Thoracic aorta (tissue), 2 donors: Measurements from ENCODE around the gene SPACA4. TPM values are rescaled to one million over a fixed set of nuclear protein-coding genes. Genes with fewer than 3 reads are reported as not detected.

ENCODE experiments used
- ATAC-seq: fragments of 150-250 bp; one replicate; pipeline ENCODE4 v1.8.0; 2017; ENCODE audit warnings: low read depth; ENCODE audit not compliant: insufficient number of reproducible peaks, low FRiP score
- DNase-seq: peaks from one replicate; pipeline ENCODE4 v3.0.0-alpha.2; 2020; ENCODE audit warnings: low spot score
- H3K27ac ChIP-seq, 2 donors: fragments of 200-600 bp; sonication (generic); 1 replicate in 1 of 2; 2 replicates in 1 of 2; pipeline ENCODE4 v1.5.1; 2016; ENCODE audit warnings: mild to moderate bottlenecking in 2 of 2, moderate library complexity in 2 of 2
- H3K27me3 ChIP-seq: fragments of 200-600 bp; sonication (generic); replicated peaks from 2 replicates; pipeline ENCODE4 v1.6.0; 2016; ENCODE audit warnings: mild to moderate bottlenecking; ENCODE audit not compliant: insufficient read depth
- H3K36me3 ChIP-seq: fragments of 200-600 bp; sonication (generic); one replicate; pipeline ENCODE4 v1.5.1; 2016
- H3K4me1 ChIP-seq, 2 donors: fragments of 200-600 bp; sonication (generic); 1 replicate in 1 of 2; 2 replicates in 1 of 2; pipeline versions ENCODE4 v1.5.1 to v1.6.0; 2016; ENCODE audit warnings: low read depth in 2 of 2, mild to moderate bottlenecking in 1 of 2; ENCODE audit not compliant: control insufficient read depth in 1 of 2
- H3K4me3 ChIP-seq: fragments of 200-600 bp; sonication (generic); 2 replicates; pipeline ENCODE4 v1.5.1; 2016; ENCODE audit warnings: mild to moderate bottlenecking
- H3K9me3 ChIP-seq: fragments of 200-600 bp; sonication (generic); 2 replicates; pipeline ENCODE4 v1.5.1; 2016
- CTCF ChIP-seq: fragments of 200-600 bp; sonication (generic); IDR thresholded peaks from one replicate; pipeline ENCODE4 v1.5.1; 2019; ENCODE audit warnings: antibody characterized with exemption
- total RNA-seq, 2 donors: library from RNA; depleted of rRNA; stranded (reverse); fragments of >200 nt; gene quantifications; one replicate each; pipeline versions ENCODE4 v1.1.0 to v1.2.3, GENCODE V29; 2016

The SPACA4 gene
- total RNA-seq, 2 donors from 2014 or later: not detected

- no peak overlapping the region for H3K4me3 ChIP-seq
- ATAC-seq (no peak), DNase-seq (no peak)
- H3K4me1 ChIP-seq: no peaks in the 10 kb centered on the region
- no peak overlapping the region for H3K27ac ChIP-seq
- H3K36me3 ChIP-seq: no peaks in the 10 kb centered on the region
- no peaks in the 10 kb centered on the region for H3K9me3 ChIP-seq
- no peaks in the 10 kb centered on the region for H3K27me3 ChIP-seq
- no peak for TF ChIP-seq CTCF
Observed at GRCh38 chr19:48603850-48604249, 2.7 kb upstream of the SPACA4 start.

GRCh38 chr19:48607359-48607755 lies 815 bp downstream of the SPACA4 start:
- TF ChIP-seq CTCF: no peak
- Histone ChIP-seq H3K36me3 (no peaks in the 10 kb centered on the region), H3K27ac (no peak overlapping the region), H3K4me3 (no peak overlapping the region), H3K27me3 (no peaks in the 10 kb centered on the region), H3K9me3 (no peaks in the 10 kb centered on the region), H3K4me1 (no peaks in the 10 kb centered on the region)
- DNase-seq (no peak), ATAC-seq (no peak)

- Histone ChIP-seq H3K27ac (no peak overlapping the region), H3K27me3 (no peaks in the 10 kb centered on the region), H3K9me3 (no peaks in the 10 kb centered on the region), H3K4me3 (no peak overlapping the region), H3K36me3 (no peaks in the 10 kb centered on the region), H3K4me1 (no peaks in the 10 kb centered on the region)
- DNase-seq: no peak
- ATAC-seq: no peak
- no peak for TF ChIP-seq CTCF
Observed at GRCh38 chr19:48608798-48609263, 2.3 kb downstream of the SPACA4 start.

- H3K36me3 ChIP-seq: peaks cover under 1% of the 10 kb centered on the region
- no peaks in the 10 kb centered on the region for H3K27me3 ChIP-seq
- no peaks in the 10 kb centered on the region for H3K4me1 ChIP-seq
- no peak overlapping the region for H3K27ac ChIP-seq
- TF ChIP-seq CTCF: no peak
- H3K4me3 ChIP-seq: no peak overlapping the region
- no peak for DNase-seq
- no peaks in the 10 kb centered on the region for H3K9me3 ChIP-seq
- no peak for ATAC-seq
Observed at GRCh38 chr19:48609571-48610108, 3.1 kb downstream of the SPACA4 start.

- no peaks in the 10 kb centered on the region for H3K9me3 ChIP-seq
- no peak for ATAC-seq
- H3K27ac ChIP-seq: no peak overlapping the region
- H3K4me1 ChIP-seq: peaks cover 3 to 5% of the 10 kb centered on the region in 2 donors
- no peaks in the 10 kb centered on the region for H3K27me3 ChIP-seq
- no peak for DNase-seq
- TF ChIP-seq CTCF: no peak
- no peak overlapping the region for H3K4me3 ChIP-seq
- peaks cover 21% of the 10 kb centered on the region for H3K36me3 ChIP-seq
Observed at GRCh38 chr19:48611872-48612271, 5.3 kb downstream of the SPACA4 start.
